Spleen (tissue), 11 donors: ENCODE results near the gene JAKMIP1. TPM values are rescaled to one million over a fixed set of nuclear protein-coding genes. Genes with fewer than 3 reads are reported as not detected.

ENCODE experiments used
- DNase-seq: peaks from one replicate; pipeline ENCODE4 v3.0.0-alpha.2; 2020
- H3K27ac ChIP-seq, 8 donors: fragments of 200-600 bp; sonication (generic) in 7 of 8; 1 replicate in 4 of 8; 2 replicates in 4 of 8; pipeline versions ENCODE4 v1.5.0 to v1.8.0; 2016 to 2021; ENCODE audit warnings: inconsistent platforms in 4 of 8, mild to moderate bottlenecking in 4 of 8, moderate library complexity in 1 of 8
- H3K27me3 ChIP-seq, 7 donors: fragments of 200-600 bp; sonication (generic) in 6 of 7; replicated peaks in 1 of 7; 1 replicate in 4 of 7; 2 replicates in 3 of 7; pipeline versions ENCODE4 v1.5.0 to v1.8.0; 2016 to 2021; ENCODE audit warnings: inconsistent platforms in 3 of 7, mild to moderate bottlenecking in 1 of 7
- H3K36me3 ChIP-seq, 6 donors: fragments of 200-600 bp; sonication (generic) in 5 of 6; 1 replicate in 4 of 6; 2 replicates in 2 of 6; pipeline versions ENCODE4 v1.5.0 to v1.8.0; 2016 to 2021; ENCODE audit warnings: inconsistent platforms in 2 of 6
- H3K4me1 ChIP-seq, 6 donors: fragments of 200-600 bp; sonication (generic) in 5 of 6; 1 replicate in 3 of 6; 2 replicates in 3 of 6; pipeline versions ENCODE4 v1.5.0 to v1.8.0; 2016 to 2021; ENCODE audit warnings: inconsistent platforms in 3 of 6
- H3K4me3 ChIP-seq, 8 donors: fragments of 200-600 bp; sonication (generic) in 7 of 8; 1 replicate in 4 of 8; 2 replicates in 4 of 8; pipeline versions ENCODE4 v1.5.0 to v1.8.0; 2016 to 2021; ENCODE audit warnings: inconsistent platforms in 4 of 8, mild to moderate bottlenecking in 4 of 8, moderate library complexity in 2 of 8
- H3K9me3 ChIP-seq, 8 donors: fragments of 200-600 bp; sonication (generic) in 7 of 8; 1 replicate in 4 of 8; 2 replicates in 4 of 8; pipeline versions ENCODE4 v1.5.0 to v1.8.0; 2016 to 2021; ENCODE audit warnings: inconsistent platforms in 4 of 8
- CTCF ChIP-seq, 11 experiments: fragments of 200-600 bp in 7 of 11; fragments of 450-650 bp in 4 of 11; sonication (generic) in 4 of 11; IDR thresholded peaks in 8 of 11; conservative IDR thresholded peaks in 3 of 11; 1 replicate in 7 of 11; 2 replicates in 4 of 11; pipeline versions ENCODE4 v1.4.0 to v1.8.0; 2016 to 2021; ENCODE audit warnings: antibody characterized with exemption in 11 of 11, inconsistent platforms in 4 of 11, mild to moderate bottlenecking in 1 of 11
- POLR2A ChIP-seq, 3 donors: fragments of 450-650 bp; IDR thresholded peaks; one replicate each; pipeline ENCODE4 v1.5.1; 2017; ENCODE audit warnings: antibody characterized with exemption in 3 of 3, mild to moderate bottlenecking in 1 of 3
- POLR2AphosphoS5 ChIP-seq, 3 donors: sonication (generic); formaldehyde crosslinking; IDR thresholded peaks; one replicate each; pipeline ENCODE4 v1.5.1; 2017; ENCODE audit warnings: antibody characterized with exemption in 3 of 3
- WGBS, 5 donors: extraction: QIAGEN DNeasy Blood & Tissue Kit in 3 of 5; methylation state at CpG; one replicate each; pipeline versions ENCODE4 v1.1.5 to v1.1.7; 2013 to 2018; 5-methylcytosine and 5-hydroxymethylcytosine counted together
- intact Hi-C: fragments of 100-400 bp; cut with DNase I; formaldehyde crosslinking; loops from one replicate; pipeline ENCODE4 v1.15.0; 2023; ENCODE audit warnings: low total_unique reads
- polyA plus RNA-seq, 3 donors: library from polyadenylated mRNA; stranded (reverse); fragments of 200-250 nt; gene quantifications; one replicate each; pipeline ENCODE4 v1.2.1, GENCODE V29; 2013
- total RNA-seq, 7 donors: library from RNA; depleted of rRNA in 3 of 7; stranded (reverse); fragments of >200 nt in 3 of 7; fragmentation: NEBNext Ultra II Directional in 4 of 7; extraction: Animal tissue kit (Norgen Biotek cat#: 25700) in 4 of 7; gene quantifications; one replicate each; pipeline versions ENCODE4 v1.1.0 to v1.2.1, GENCODE V29; 2016 to 2021
- donor health status: healthy with polysubstance abuse.
- donor health status: DM: no; HTN: no; CAD: no; lungs with moderate emphysema.
- donor health status: DM: no; HTN: no; CAD: no.
- donor health status: Bipolar disorder and iron deficiency.
- donor health status: healthy.
- donor health status: DM: no; HTN: no; CAD: no.
- donor health status: DM: yes; HTN: yes; CAD: no.

Gene JAKMIP1
- total and polyA plus RNA-seq, 10 donors: 0.37 to 8.7 (median 2.6) TPM

DNA sequence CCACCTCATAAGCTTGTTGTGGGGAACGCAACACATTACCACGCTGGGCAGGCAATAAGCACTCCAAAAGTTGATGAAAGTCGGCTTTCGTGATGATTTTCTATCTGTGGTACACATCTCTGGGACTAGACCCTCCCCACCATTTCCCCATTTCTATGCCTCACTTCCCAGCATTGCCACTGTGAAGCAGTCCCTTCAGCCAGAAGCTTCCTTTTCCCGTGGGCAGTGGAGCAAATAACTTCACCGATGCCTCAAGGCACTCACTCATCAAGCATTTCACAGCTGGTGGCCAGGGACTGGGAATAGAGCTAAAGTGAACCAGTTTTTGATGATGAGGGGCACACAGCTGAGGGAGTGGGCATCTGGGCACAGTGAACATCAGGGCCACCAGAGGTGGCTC is 201.0 kb downstream of the JAKMIP1 start:
- no peak for TF ChIP-seq CTCF (IDR thresholded peaks at IDR 0.05 in 8 of 11, conservative IDR thresholded peaks at IDR 0.05 in 3 of 11)
- no peaks in the 10 kb centered on the region for H3K4me1 ChIP-seq
- H3K36me3 ChIP-seq: no peaks in the 10 kb centered on the region
- WGBS, 5 donors: 70 to 86% (median 76%) methylated on average over 6 of the region's 6 CpGs
- no peak overlapping the region for H3K4me3 ChIP-seq
- intact Hi-C loops: loop anchor here (5.0 to 10.0 kb wide), 2 partner anchors 88 to 325 kb away; no protein-coding TSS in a partner anchor
- no peaks in the 10 kb centered on the region for H3K9me3 ChIP-seq
- H3K27me3 ChIP-seq: peaks cover 0 to 43% (median 0%) of the 10 kb centered on the region in 7 donors
- no peak for DNase-seq
- H3K27ac ChIP-seq: no peak overlapping the region

- peak in 10 of 11 experiments; percentile 44 to 86 (median 78) for TF ChIP-seq CTCF (IDR thresholded peaks at IDR 0.05 in 8 of 11, conservative IDR thresholded peaks at IDR 0.05 in 3 of 11)
- no peak for TF ChIP-seq POLR2A (IDR thresholded peaks at IDR 0.05)
- H3K4me3 ChIP-seq: no peak overlapping the region
- 0 to 8% (median 5%) methylated on average over 7 to 9 of the region's 9 CpGs for WGBS, 5 donors
- H3K36me3 ChIP-seq: no peaks in the 10 kb centered on the region
- H3K9me3 ChIP-seq: no peaks in the 10 kb centered on the region
- no peak overlapping the region for H3K27ac ChIP-seq
- no peaks in the 10 kb centered on the region for H3K4me1 ChIP-seq
- intact Hi-C loops: loop anchor here (5.0 to 10.0 kb wide), 2 partner anchors 89 to 326 kb away; no protein-coding TSS in a partner anchor
- no peak for DNase-seq
- H3K27me3 ChIP-seq: peaks cover 0 to 52% (median 0%) of the 10 kb centered on the region in 7 donors
These were observed 201.9 kb downstream of the JAKMIP1 start for GRCh38 chr4:5998333-5998936.

DNA sequence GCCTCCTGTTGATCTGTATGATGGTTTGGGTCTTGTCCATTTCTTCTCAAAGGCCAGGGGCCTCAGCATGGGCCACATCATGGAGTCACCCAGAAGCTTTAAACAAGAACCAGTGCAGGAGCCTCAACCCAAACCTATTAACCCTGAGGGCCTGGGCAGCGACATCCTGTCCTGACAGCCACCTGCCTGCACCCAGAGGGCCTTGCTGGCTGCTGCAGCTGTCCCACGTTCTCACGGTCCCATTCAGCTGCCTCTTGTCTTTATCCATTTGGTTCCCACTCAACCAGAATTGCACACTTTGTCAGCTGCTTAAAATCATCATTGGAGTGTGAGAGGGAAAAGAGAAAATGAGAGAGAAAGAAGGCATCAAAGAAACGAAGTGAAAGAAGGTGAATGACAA is 203.7 kb downstream of the JAKMIP1 start:
- Histone ChIP-seq H3K36me3 (no peaks in the 10 kb centered on the region), H3K4me3 (no peak overlapping the region), H3K4me1 (no peaks in the 10 kb centered on the region), H3K27ac (no peak overlapping the region), H3K27me3 (peaks cover 0 to 69% (median 4%) of the 10 kb centered on the region in 7 donors), H3K9me3 (no peaks in the 10 kb centered on the region)
- WGBS, 5 donors: 54 to 72% (median 63%) methylated on average over 4 of the region's 4 CpGs
- DNase-seq: no peak
- TF ChIP-seq POLR2AphosphoS5 (IDR thresholded peaks at IDR 0.05) (no peak), POLR2A (IDR thresholded peaks at IDR 0.05) (no peak), CTCF (IDR thresholded peaks at IDR 0.05 in 8 of 11, conservative IDR thresholded peaks at IDR 0.05 in 3 of 11) (no peak)
- intact Hi-C loops: loop anchor here (5.0 to 10.0 kb wide), 2 partner anchors 91 to 328 kb away; no protein-coding TSS in a partner anchor

DNA sequence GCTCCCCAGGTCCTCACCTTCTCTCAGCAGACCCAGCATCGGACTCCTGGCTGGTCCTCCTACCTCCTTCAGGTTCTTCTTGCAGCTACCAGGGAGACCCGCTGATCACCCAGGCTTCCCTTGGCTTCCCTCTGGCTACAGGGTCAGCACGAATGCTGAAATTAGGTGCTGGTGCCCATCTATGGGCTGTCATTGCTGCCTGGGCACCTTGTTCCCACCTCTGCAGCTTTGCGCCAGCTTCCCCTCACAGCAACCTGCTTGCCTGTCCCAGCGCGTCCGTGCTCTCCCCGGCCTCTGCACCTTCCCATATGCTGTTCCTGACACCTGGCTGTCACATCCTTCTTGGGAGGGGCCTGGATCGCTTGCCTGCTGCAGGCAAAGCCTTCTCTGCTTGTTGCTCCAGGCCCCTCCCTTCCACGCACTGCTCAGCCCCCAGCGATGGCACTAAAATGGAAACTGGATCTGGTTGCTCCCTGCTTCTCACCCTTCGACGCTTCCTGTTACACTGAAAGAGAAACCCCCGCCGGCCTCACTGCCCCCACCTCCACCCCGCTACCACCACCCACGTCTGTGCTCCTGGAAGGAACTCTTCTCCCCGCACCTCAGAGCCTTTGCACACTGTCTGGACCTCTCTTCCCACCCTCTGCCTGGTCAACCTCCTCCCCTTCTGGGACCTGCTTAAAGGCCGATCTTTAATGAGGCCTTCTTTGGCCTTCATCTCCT is 204.3 kb downstream of the JAKMIP1 start:
- intact Hi-C loops: loop anchor here (5.0 to 10.0 kb wide), 2 partner anchors 91 to 329 kb away; no protein-coding TSS in a partner anchor
- Histone ChIP-seq H3K36me3 (no peaks in the 10 kb centered on the region), H3K4me3 (no peak overlapping the region), H3K27me3 (peaks cover 0 to 73% (median 4%) of the 10 kb centered on the region in 7 donors), H3K9me3 (no peaks in the 10 kb centered on the region), H3K4me1 (no peaks in the 10 kb centered on the region), H3K27ac (no peak overlapping the region)
- TF ChIP-seq CTCF (IDR thresholded peaks at IDR 0.05 in 8 of 11, conservative IDR thresholded peaks at IDR 0.05 in 3 of 11) (no peak), POLR2A (IDR thresholded peaks at IDR 0.05) (no peak), POLR2AphosphoS5 (IDR thresholded peaks at IDR 0.05) (no peak)
- no peak for DNase-seq
- WGBS, 5 donors: 41 to 53% (median 50%) methylated on average over 19 of the region's 19 CpGs
